ENCODE measurements around the gene ZDHHC7.
"Not testable (repeated sequence)": the region's sequence is repeated elsewhere in the genome, so short reads cannot be mapped to it uniquely, and the experiment has no call there.

The ZDHHC7 gene

GRCh38 chr16:85045641-85046471 lies 34.5 kb upstream of the ZDHHC7 start:
- DNase-seq (ENCODE audit: insufficient read length, low spot score) (no peak), FAIRE-seq (no peak)

- no peak for FAIRE-seq
- DNase-seq (ENCODE audit: insufficient read length, low spot score) = no peak
Observed at GRCh38 chr16:85045077-85045476, 33.7 kb upstream of the ZDHHC7 start.

- FAIRE-seq = no peak
Observed at GRCh38 chr16:85042606-85043005, 31.3 kb upstream of the ZDHHC7 start.

GRCh38 chr16:85042167-85042526 lies 30.8 kb upstream of the ZDHHC7 start:
- FAIRE-seq (no peak), DNase-seq (ENCODE audit: insufficient read length, low spot score) (no peak)

More at GRCh38 chr16:85042606-85043005, 31.3 kb upstream of the ZDHHC7 start:
- no peak for DNase-seq (ENCODE audit: insufficient read length, low spot score)

- FAIRE-seq (no peak), DNase-seq (ENCODE audit: insufficient read length, low spot score) (no peak)
Observed at GRCh38 chr16:85041219-85042166, 30.2 kb upstream of the ZDHHC7 start.

- FAIRE-seq (no peak), DNase-seq (ENCODE audit: insufficient read length, low spot score) (no peak)
Observed at GRCh38 chr16:85040685-85041084, 29.4 kb upstream of the ZDHHC7 start.

GRCh38 chr16:85037721-85038120 lies 26.4 kb upstream of the ZDHHC7 start:
- no peak for FAIRE-seq
- DNase-seq (ENCODE audit: insufficient read length, low spot score) = no peak

GRCh38 chr16:85037050-85037410 lies 25.7 kb upstream of the ZDHHC7 start:
- peak; percentile 61 for DNase-seq (ENCODE audit: insufficient read length, low spot score)
- peak; percentile 26 for FAIRE-seq

GRCh38 chr16:85036236-85037049 lies 25.1 kb upstream of the ZDHHC7 start:
- FAIRE-seq (no peak), DNase-seq (ENCODE audit: insufficient read length, low spot score) (no peak)

- FAIRE-seq (no peak), DNase-seq (ENCODE audit: insufficient read length, low spot score) (no peak)
Observed at GRCh38 chr16:85034591-85035433, 23.5 kb upstream of the ZDHHC7 start.

GRCh38 chr16:85033171-85033570 lies 21.8 kb upstream of the ZDHHC7 start:
- no peak for DNase-seq (ENCODE audit: insufficient read length, low spot score)
- FAIRE-seq = no peak

GRCh38 chr16:85032187-85032586 lies 20.9 kb upstream of the ZDHHC7 start:
- not testable (repeated sequence) for FAIRE-seq; DNase-seq (ENCODE audit: insufficient read length, low spot score)

GRCh38 chr16:85031451-85031850 lies 20.1 kb upstream of the ZDHHC7 start:
- FAIRE-seq = no peak
- no peak for DNase-seq (ENCODE audit: insufficient read length, low spot score)

GRCh38 chr16:85029981-85030401 lies 18.7 kb upstream of the ZDHHC7 start:
- FAIRE-seq (no peak), DNase-seq (ENCODE audit: insufficient read length, low spot score) (no peak)

- peak; percentile 65 for DNase-seq (ENCODE audit: insufficient read length, low spot score)
- FAIRE-seq = no peak
Observed at GRCh38 chr16:85029408-85029784, 18.1 kb upstream of the ZDHHC7 start.

GRCh38 chr16:85028685-85029407 lies 17.5 kb upstream of the ZDHHC7 start:
- no peak for DNase-seq (ENCODE audit: insufficient read length, low spot score)
- peak; percentile 33 for FAIRE-seq

GRCh38 chr16:85027958-85028684 lies 16.8 kb upstream of the ZDHHC7 start:
- FAIRE-seq (no peak), DNase-seq (ENCODE audit: insufficient read length, low spot score) (no peak)

GRCh38 chr16:85027349-85027957 lies 16.1 kb upstream of the ZDHHC7 start, which contains the start of gene KIAA0513:
KIAA0513 (plus strand) TSS chr16:85027795; CDS start chr16:85067072, 39,277 bp downstream.
- peak; percentile 93 for DNase-seq (ENCODE audit: insufficient read length, low spot score)
- FAIRE-seq = peak; percentile 94
